ENCODE measurements around the gene TNNI2. TPM values are rescaled to one million over a fixed set of nuclear protein-coding genes. Genes with fewer than 3 reads are reported as not detected.
"Not testable (repeated sequence)": the region's sequence is repeated elsewhere in the genome, so short reads cannot be mapped to it uniquely, and the experiment has no call there.

Gene TNNI2
- polyA plus RNA-seq (ENCODE audit: low read depth in 6 of 6), result 10 to 100 TPM in 2 of 6 donors, 1 to 10 TPM in 4; 3.9 to 12.2 (median 7.2) TPM

DNA sequence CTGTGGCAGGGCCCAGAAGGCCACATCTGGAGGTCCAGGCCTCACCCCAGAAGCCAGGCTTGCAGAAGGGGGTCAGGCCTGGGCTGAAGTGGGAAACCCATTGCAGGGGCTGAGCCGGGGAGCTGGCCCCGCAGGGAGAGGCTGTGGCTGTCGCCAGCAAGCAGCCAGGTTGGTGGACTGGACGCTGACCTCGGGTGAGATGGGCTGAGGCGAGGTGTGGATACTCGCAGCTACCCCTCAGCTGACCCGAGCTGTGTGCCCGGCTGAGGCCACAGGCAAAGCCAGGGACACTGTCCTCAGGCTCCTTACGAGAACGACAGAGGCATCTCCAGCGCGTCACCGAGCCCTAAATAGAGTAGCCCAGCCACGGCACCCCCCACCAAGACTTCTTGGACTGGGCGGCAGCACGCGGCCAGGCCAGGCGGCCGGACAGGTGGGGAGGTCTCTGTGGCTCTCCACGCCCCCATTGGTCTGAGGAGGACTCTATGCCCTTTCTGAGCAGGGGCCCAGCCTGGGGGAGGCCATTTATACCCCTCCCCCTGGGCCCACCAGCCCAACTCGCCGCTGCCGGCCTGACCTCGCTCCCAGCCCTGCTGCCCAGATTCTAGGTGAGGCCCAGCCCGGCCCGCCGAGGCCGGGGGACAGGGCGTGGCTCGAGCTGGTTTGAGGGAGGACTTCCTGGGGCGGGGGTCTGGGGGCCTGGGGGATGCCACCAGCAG, at the start of gene TNNI2:
TNNI2 (plus strand) TSS at position 556 of the 719 bp plus-strand sequence. CDS start 716 bp downstream, outside the sequence.
- Mint-ChIP-seq H3K36me3 (no peaks in the 10 kb centered on the region), H3K9me3 (no peaks in the 10 kb centered on the region), H3K27ac (peak within 1 kb of the TSS; percentile 66 to 98 (median 94)), H3K4me3 (peak within 1 kb of the TSS; percentile 25 to 95 (median 84)), H3K4me1 (peaks cover 16 to 25% (median 21%) of the 10 kb centered on the region in 3 donors), H3K27me3 (peaks cover 0 to 3% (median 0%) of the 10 kb centered on the region in 3 donors)
- ATAC-seq (ENCODE audit: low read depth in 2 of 2) (no peak), DNase-seq (no peak)

DNA sequence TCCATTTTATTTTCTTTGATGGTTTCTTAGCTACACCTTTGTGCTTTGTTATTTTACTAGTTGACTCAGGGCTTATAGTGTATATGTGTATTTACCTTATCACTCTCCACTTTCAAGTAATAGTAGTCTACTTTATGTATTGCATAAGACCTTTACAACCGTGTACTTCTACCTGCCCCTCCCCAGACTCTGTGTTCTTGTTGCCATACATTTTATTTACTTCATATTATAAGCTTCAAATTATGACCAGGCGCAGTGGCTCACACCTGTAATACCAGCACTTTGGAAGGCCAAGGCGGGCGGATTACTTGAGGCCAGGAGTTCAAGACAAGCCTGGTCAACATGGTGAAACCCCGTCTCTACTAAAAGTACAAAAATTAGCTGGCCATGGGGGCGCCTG, 46.9 kb upstream of the TNNI2 start:
- peaks cover 0 to 5% (median 4%) of the 10 kb centered on the region in 7 donors for H3K9me3 Mint-ChIP-seq
- H3K4me1 Mint-ChIP-seq, result peaks cover 0 to 5% (median 3%) of the 10 kb centered on the region in 3 donors
- H3K4me3 Mint-ChIP-seq, result no peak overlapping the region
- ATAC-seq (ENCODE audit: low read depth in 2 of 2), result no peak
- no peaks in the 10 kb centered on the region for H3K36me3 Mint-ChIP-seq
- H3K27me3 Mint-ChIP-seq, result peaks cover 32 to 45% (median 45%) of the 10 kb centered on the region in 3 donors
- DNase-seq, result no peak
- no peak overlapping the region for H3K27ac Mint-ChIP-seq

DNA sequence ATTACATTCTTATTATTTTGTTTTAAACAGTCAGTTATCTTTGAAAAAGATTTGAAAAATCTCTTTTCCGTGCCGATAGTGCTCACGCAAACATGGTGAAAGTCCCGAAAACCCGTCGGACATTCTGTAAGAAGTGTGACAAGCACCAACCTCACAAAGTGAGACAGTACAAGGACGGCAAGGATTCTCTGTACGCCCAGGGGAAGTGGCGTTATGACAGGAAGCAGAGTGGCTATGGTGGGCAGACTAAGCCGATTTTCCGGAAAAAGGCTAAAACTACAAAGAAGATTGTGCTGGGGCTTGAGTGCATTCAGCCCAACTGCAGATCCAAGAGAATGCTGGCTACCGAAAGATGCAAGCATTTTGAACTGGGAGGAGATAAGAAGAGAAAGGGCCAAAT, 46.3 kb upstream of the TNNI2 start:
- DNase-seq (no peak), ATAC-seq (ENCODE audit: low read depth in 2 of 2) (no peak)
- H3K9me3 Mint-ChIP-seq, result peaks cover 0 to 5% (median 4%) of the 10 kb centered on the region in 7 donors
- peak overlapping the region in 1 of 8 donors; percentile 49 for H3K4me3 Mint-ChIP-seq
- H3K4me1 Mint-ChIP-seq, result peaks cover 0 to 5% (median 3%) of the 10 kb centered on the region in 3 donors
- no peaks in the 10 kb centered on the region for H3K36me3 Mint-ChIP-seq
- peak overlapping the region in 1 of 6 donors; percentile 16 for H3K27ac Mint-ChIP-seq
- H3K27me3 Mint-ChIP-seq, result peaks cover 32 to 50% (median 45%) of the 10 kb centered on the region in 3 donors

DNA sequence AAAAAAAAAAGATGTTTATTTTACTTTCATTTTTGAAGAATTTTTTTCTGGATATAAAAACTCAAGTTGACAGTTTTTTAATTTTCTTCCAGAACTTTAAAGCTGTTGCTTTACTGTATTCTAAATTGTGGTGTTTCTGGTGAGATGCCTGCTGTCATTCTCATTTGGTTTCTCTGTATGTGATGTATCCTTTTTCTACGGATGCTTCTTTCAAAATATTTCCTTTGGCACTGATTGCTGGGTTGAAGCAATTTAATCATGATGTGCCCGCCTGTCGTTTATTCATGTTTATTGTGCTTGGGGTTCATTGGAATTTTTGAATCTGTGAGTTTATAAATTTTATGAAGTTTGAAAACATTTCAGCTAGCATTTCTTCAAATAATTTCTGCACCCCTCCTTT, 45.7 kb upstream of the TNNI2 start:
- DNase-seq, result no peak
- Mint-ChIP-seq H3K4me3 (peak overlapping the region in 1 of 8 donors; percentile 16), H3K36me3 (no peaks in the 10 kb centered on the region), H3K27me3 (peaks cover 32 to 53% (median 48%) of the 10 kb centered on the region in 3 donors), H3K4me1 (peaks cover 0 to 5% (median 3%) of the 10 kb centered on the region in 3 donors), H3K27ac (no peak overlapping the region), H3K9me3 (peaks cover 0 to 5% (median 4%) of the 10 kb centered on the region in 7 donors)
- ATAC-seq (ENCODE audit: low read depth in 2 of 2), result no peak

DNA sequence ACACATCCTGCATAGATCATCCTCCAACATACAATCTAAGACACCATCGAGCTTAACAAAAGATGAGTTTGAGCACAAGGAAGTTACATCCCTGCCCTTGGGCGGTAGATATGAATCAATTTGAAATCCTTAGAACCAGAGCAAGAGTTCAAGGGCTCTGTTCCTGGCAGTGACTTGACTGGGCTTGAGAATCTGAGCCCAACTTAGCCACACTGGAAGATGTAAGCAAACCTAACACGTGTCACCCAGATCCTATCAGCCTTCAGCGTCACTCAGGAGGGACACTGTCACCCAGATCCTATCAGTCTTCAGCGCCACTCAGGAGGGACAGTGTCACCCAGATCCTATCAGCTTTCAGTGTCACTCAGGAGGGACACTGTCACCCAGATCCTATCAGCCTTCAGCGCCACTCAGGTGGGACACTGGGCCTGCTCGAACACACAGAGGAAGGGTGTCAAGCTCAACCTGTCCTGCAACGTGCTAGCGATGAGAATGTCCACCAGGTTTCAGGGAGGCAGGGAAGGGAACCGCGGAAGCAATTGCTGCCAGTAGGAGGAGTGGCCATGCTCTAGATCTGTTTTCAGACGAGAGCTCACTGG, 42.3 kb upstream of the TNNI2 start:
- Mint-ChIP-seq H3K4me3 (no peak overlapping the region), H3K4me1 (peaks cover 0 to 5% (median 3%) of the 10 kb centered on the region in 3 donors), H3K9me3 (peaks cover 0 to 5% (median 4%) of the 10 kb centered on the region in 7 donors), H3K36me3 (no peaks in the 10 kb centered on the region), H3K27me3 (peaks cover 26 to 63% (median 58%) of the 10 kb centered on the region in 3 donors), H3K27ac (no peak overlapping the region)
- ATAC-seq (ENCODE audit: low read depth in 2 of 2) (no peak), DNase-seq (no peak)

DNA sequence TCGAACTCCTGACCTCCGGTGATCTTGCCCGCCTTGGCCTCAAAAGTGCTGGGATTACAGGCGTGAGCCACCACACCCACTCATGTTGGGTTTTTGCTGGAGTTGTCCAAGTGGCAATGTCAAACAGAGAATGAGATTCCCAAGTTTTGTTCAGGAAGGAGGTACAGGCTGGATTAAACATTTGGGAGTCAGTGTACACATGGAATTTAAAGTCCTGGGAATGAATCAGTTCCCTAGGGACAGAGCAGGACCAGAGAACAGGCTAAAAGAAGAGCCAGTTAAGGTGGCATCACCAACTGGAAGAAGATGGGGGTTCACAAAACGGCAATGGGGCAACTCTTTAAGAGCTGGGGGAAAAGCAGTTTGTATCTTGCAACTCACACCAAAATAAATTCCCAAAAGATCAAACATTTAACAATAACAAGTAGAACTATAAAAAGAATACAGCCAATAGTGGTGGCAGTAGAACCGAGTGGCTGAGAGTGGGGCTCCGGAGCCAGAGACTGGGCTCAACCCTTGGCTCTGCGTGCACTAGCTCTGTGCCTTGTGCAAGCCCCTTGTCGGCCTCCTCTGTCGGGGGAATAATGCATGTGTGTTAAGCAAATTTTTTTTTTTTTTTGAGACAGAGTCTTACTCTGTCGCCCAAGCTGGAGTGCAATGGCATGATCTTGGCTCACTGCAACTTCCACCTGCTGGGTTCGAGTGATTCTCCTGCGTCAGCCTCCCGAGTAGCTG, 41.2 kb upstream of the TNNI2 start:
- Mint-ChIP-seq H3K27ac (no peak overlapping the region), H3K4me1 (peaks cover 0 to 2% (median 1%) of the 10 kb centered on the region in 3 donors), H3K36me3 (no peaks in the 10 kb centered on the region), H3K27me3 (peaks cover 22 to 61% (median 61%) of the 10 kb centered on the region in 3 donors), H3K9me3 (peaks cover 0 to 5% (median 2%) of the 10 kb centered on the region in 7 donors), H3K4me3 (no peak overlapping the region)
- ATAC-seq (ENCODE audit: low read depth in 2 of 2) (no peak), DNase-seq (no peak)

DNA sequence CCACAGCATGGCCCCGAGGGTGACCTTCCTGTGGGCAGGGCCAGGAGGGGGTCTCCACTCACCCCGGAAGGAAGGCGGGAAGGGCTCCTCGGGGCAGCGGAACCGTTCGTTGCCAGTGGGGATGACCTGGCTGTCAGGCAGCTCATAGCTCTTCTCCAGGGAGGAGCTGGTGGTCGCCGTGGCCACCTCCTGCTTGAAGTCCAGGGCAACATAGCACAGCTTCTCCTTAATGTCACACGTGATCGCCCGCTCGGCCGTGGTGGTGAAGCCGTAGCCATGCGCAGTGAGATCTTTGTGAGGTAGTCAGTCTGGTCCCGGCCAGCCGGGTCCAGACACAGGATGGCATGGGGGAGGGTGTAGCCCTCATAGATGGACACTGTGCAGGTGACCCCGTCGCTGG, 35.5 kb upstream of the TNNI2 start:
- Mint-ChIP-seq H3K4me3 (no peak overlapping the region), H3K4me1 (no peaks in the 10 kb centered on the region), H3K27ac (no peak overlapping the region), H3K27me3 (peaks cover 23 to 59% (median 42%) of the 10 kb centered on the region in 3 donors), H3K9me3 (no peaks in the 10 kb centered on the region), H3K36me3 (no peaks in the 10 kb centered on the region)
- no peak for ATAC-seq (ENCODE audit: low read depth in 2 of 2)
- DNase-seq, result no peak

DNA sequence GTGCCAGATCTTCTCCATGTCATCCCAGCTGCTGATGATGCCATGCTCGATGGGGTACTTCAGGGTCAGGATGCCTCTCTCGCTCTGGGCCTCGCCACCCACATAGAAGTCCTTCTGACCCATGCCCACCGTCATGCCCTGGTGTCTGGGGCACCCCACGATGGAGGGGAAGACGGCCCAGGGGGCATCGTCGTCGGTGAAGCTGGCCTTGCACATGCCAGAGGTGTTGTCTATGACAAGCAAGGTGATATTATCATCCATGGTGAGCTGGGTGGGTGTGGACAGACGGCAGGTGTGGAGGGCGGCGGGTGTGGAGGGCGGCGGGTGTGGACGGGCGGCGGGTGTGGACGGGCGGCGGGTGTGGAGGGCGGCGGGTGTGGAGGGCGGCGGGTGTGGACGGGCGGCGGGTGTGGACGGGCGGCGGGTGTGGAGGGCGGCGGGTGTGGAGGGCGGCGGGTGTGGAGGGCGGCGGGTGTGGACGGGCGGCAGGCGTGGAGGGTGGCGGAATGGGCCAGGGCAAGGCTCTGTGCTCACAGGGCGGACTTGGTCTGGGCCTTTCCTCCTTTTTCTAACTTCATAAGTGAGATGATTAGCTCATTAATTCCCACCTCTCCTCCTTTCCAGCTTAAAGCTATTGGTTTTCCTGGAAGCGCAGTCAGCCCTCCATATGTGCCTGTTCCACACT, 34.8 kb upstream of the TNNI2 start:
- ATAC-seq (ENCODE audit: low read depth in 2 of 2); H3K36me3 Mint-ChIP-seq; H3K9me3 Mint-ChIP-seq; H3K27ac Mint-ChIP-seq; H3K4me1 Mint-ChIP-seq; H3K4me3 Mint-ChIP-seq; DNase-seq: not testable (repeated sequence)
- peaks cover 24 to 65% (median 42%) of the 10 kb centered on the region in 3 donors for H3K27me3 Mint-ChIP-seq

DNA sequence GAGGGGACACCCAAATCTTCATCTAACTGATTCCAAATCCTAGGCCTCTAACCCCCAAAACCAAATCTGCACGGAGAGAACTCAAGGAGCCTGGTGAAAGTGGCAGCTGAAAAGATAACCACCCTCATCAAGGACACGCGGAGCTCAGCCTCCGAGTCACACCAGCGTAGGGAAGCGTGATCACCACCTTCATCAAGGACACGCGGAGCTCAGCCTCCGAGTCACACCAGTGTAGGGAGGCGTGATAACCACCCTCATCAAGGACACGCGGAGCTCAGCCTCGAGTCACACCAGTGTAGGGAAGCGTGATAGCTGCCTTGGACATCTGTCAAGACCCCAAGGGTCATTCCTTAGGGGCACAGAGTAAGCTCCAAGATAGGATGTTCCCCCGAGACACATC, 33.3 kb upstream of the TNNI2 start:
- H3K4me3 Mint-ChIP-seq, result no peak overlapping the region
- no peaks in the 10 kb centered on the region for H3K9me3 Mint-ChIP-seq
- H3K4me1 Mint-ChIP-seq, result no peaks in the 10 kb centered on the region
- no peak for DNase-seq
- no peak overlapping the region for H3K27ac Mint-ChIP-seq
- H3K27me3 Mint-ChIP-seq, result peaks cover 32 to 73% (median 52%) of the 10 kb centered on the region in 3 donors
- H3K36me3 Mint-ChIP-seq, result no peaks in the 10 kb centered on the region
- no peak for ATAC-seq (ENCODE audit: low read depth in 2 of 2)

DNA sequence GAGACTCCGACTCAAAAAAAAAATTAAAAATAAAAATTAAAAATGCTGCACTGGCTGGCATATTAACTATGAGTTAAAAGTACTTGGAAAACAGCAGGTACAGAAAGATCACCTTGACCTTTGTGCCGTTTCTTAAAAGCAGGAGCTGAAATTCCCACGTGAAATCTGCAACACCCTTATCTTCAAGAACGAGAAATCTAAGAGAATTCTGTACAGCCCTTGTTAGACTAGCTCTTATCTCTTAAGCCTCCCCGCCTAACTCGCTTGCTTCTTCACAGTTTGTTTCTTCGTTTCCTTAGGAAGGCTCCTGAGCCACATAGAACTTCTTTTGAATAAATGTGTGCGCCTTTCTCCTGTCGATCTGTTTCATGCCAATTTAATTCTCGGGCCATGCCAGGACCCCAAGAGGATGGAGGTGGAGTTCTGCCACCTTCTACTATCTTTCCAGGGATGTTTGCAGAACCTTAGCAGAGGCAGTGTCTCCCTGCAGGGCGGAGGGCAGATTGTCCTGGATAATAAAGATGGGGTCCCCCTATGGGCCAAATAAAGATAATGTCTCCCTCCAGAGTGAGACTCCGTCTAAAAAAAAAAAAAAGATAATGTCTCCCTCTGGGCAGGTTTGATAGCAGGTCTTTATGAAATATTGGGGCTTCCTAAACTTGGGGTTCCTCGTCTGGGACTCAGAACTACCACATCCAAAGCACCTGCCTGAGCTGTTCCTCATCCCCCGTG, 31.4 kb upstream of the TNNI2 start:
- DNase-seq (no peak), ATAC-seq (ENCODE audit: low read depth in 2 of 2) (no peak)
- peak overlapping the region in 1 of 8 donors; percentile 42 for H3K4me3 Mint-ChIP-seq
- H3K27ac Mint-ChIP-seq, result no peak overlapping the region
- peaks cover 32 to 60% (median 42%) of the 10 kb centered on the region in 3 donors for H3K27me3 Mint-ChIP-seq
- peaks cover 0 to 4% (median 0%) of the 10 kb centered on the region in 7 donors for H3K9me3 Mint-ChIP-seq
- H3K36me3 Mint-ChIP-seq, result no peaks in the 10 kb centered on the region
- H3K4me1 Mint-ChIP-seq, result no peaks in the 10 kb centered on the region

DNA sequence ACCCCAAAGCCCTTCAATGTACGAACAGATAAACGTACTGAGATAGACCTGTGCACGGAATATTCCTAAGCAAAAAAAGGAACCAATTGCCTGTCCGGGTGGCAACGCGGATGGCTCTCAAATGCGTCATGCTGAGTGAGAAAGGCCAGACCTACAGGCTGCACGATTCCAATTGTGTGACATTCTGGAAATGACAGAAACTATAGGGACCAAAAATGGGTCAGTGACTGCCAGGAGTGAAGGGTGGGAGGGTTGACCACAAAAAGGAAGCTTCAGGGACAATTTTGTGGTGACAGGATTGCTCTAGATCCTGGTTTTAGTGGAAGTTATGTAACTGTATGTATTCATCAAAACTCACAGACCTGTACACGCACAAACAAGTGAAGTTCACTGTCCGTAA, 28.0 kb upstream of the TNNI2 start:
- H3K27ac Mint-ChIP-seq, result no peak overlapping the region
- H3K4me1 Mint-ChIP-seq, result no peaks in the 10 kb centered on the region
- H3K27me3 Mint-ChIP-seq, result peaks cover 17 to 51% (median 41%) of the 10 kb centered on the region in 3 donors
- no peak for DNase-seq
- no peak overlapping the region for H3K4me3 Mint-ChIP-seq
- H3K9me3 Mint-ChIP-seq, result peaks cover 0 to 10% (median 0%) of the 10 kb centered on the region in 7 donors
- ATAC-seq (ENCODE audit: low read depth in 2 of 2), result no peak
- H3K36me3 Mint-ChIP-seq, result no peaks in the 10 kb centered on the region

DNA sequence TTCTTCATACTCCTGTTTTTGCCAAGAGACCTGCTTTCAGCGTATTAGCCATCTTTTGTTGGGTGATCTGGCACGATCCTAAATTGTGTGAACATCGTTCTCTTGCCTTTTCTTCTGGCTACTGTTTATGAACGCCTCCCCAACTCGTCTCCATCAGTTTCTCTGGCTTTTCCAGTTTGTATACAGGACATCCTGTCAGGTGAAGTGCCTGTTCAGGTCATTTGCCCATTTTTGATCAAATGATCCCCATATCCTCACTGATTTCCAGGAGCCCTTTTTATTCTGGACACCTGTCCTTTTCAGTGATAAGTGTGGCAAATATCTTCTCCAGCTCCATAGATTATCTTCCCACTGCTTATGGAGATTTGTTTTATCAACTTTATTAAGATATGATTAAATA, 26.5 kb upstream of the TNNI2 start:
- no peak overlapping the region for H3K4me3 Mint-ChIP-seq
- H3K27ac Mint-ChIP-seq, result no peak overlapping the region
- DNase-seq (no peak), ATAC-seq (ENCODE audit: low read depth in 2 of 2) (no peak)
- H3K9me3 Mint-ChIP-seq, result peaks cover 0 to 14% (median 1%) of the 10 kb centered on the region in 7 donors
- peaks cover 17 to 52% (median 41%) of the 10 kb centered on the region in 3 donors for H3K27me3 Mint-ChIP-seq
- H3K36me3 Mint-ChIP-seq, result no peaks in the 10 kb centered on the region
- H3K4me1 Mint-ChIP-seq, result no peaks in the 10 kb centered on the region
